Esophagus (tissue), 2 donors: ENCODE measurements around the gene TH. TPM values are rescaled to one million over a fixed set of nuclear protein-coding genes. Genes with fewer than 3 reads are reported as not detected.

Experiments
- H3K27ac ChIP-seq, 2 donors: one replicate each; pipeline ENCODE4 v1.5.1; 2013; ENCODE audit warnings: low read depth in 2 of 2, mild to moderate bottlenecking in 2 of 2, inconsistent platforms in 1 of 2, low read length in 1 of 2, moderate library complexity in 1 of 2
- H3K27me3 ChIP-seq, 2 donors: one replicate each; pipeline ENCODE4 v1.6.1; 2013; ENCODE audit warnings: low read length in 2 of 2, control low read depth in 1 of 2, mild to moderate bottlenecking in 1 of 2; ENCODE audit not compliant: insufficient read depth in 2 of 2, control insufficient read depth in 1 of 2
- H3K36me3 ChIP-seq, 2 donors: one replicate each; pipeline ENCODE4 v1.6.1; 2013; ENCODE audit warnings: low read length in 1 of 2; ENCODE audit not compliant: control insufficient read depth in 2 of 2, insufficient read depth in 2 of 2
- H3K4me1 ChIP-seq, 2 donors: one replicate each; pipeline ENCODE4 v1.6.1; 2013; ENCODE audit warnings: low read length in 1 of 2; ENCODE audit not compliant: control insufficient read depth in 2 of 2, insufficient read depth in 2 of 2
- H3K4me3 ChIP-seq, 2 donors: one replicate each; pipeline ENCODE4 v1.5.1; 2013; ENCODE audit warnings: low read length in 2 of 2, mild to moderate bottlenecking in 2 of 2, low read depth in 1 of 2, moderate library complexity in 1 of 2
- H3K9me3 ChIP-seq, 2 donors: one replicate each; pipeline ENCODE4 v1.6.1; 2013; ENCODE audit warnings: mild to moderate bottlenecking in 2 of 2, low read depth in 1 of 2, low read length in 1 of 2, moderate library complexity in 1 of 2; ENCODE audit not compliant: control insufficient read depth in 2 of 2, insufficient read depth in 1 of 2
- WGBS, 2 donors: extraction: QIAGEN DNeasy Blood & Tissue Kit; methylation state at CpG; one replicate each; pipeline ENCODE4 v1.1.7; 2013; 5-methylcytosine and 5-hydroxymethylcytosine counted together
- polyA plus RNA-seq, 2 donors: library from polyadenylated mRNA; stranded (reverse); fragments of 200-250 nt; gene quantifications; one replicate each; pipeline ENCODE4 v1.2.3, GENCODE V29; 2013
- donor health status: healthy with polysubstance abuse.
- donor health status: Bipolar disorder and iron deficiency.

The TH gene
- polyA plus RNA-seq, 2 donors: 0.24 to 1.7 TPM

DNA sequence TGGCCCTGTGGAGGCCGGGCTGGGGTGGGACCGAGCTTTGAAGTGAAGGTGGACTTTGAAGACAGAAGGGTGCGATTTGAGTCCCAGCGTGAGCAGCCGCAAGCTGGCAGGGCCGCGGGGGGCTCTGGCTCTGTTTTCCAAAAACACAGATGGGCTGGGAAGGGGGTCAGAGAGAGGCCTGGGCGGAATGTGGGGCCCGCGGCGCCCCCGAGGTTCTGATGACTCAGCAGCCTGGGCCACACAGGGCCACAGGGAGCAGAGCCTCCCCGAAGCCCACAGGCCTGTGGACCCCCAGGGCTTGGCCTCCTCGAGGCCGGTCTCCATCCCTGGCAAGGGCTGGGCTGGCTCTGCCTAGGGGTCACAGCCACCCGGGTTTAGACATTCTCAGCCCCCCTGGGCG, 16.7 kb downstream of the TH start:
- Histone ChIP-seq H3K27ac (no peak overlapping the region), H3K36me3 (no peaks in the 10 kb centered on the region), H3K9me3 (no peaks in the 10 kb centered on the region), H3K4me3 (no peak overlapping the region), H3K4me1 (peaks cover 0 to 2% of the 10 kb centered on the region in 2 donors), H3K27me3 (peaks cover 0 to under 1% of the 10 kb centered on the region in 2 donors)
- 76 to 85% methylated on average over 17 of the region's 17 CpGs for WGBS, 2 donors

DNA sequence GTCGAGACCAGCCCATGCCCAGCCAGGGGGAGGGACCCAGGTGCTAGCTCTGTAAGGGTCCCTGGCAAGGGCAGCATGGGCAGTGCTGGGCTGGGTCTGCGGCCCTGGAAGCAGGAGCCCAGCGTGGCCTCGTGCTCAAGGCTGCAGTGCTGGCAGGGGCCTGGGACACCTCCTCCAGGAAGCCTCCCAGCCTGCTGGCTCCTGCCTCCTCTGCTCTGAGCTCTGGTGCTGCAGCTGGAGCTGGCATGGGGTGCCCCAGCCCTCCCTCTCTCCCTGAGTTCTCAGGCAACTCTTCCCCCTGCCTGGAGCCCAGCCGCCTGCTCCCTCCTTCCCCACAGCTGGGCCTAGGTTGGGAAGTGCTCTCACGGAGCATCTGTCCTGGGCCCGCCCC, 17.4 kb downstream of the TH start:
- peaks cover 0 to 2% of the 10 kb centered on the region in 2 donors for H3K4me1 ChIP-seq
- no peaks in the 10 kb centered on the region for H3K9me3 ChIP-seq
- H3K36me3 ChIP-seq: no peaks in the 10 kb centered on the region
- H3K4me3 ChIP-seq: no peak overlapping the region
- H3K27me3 ChIP-seq: peaks cover 0 to 2% of the 10 kb centered on the region in 2 donors
- H3K27ac ChIP-seq: no peak overlapping the region
- 85 to 87% methylated on average over 5 to 7 of the region's 7 CpGs for WGBS, 2 donors

DNA sequence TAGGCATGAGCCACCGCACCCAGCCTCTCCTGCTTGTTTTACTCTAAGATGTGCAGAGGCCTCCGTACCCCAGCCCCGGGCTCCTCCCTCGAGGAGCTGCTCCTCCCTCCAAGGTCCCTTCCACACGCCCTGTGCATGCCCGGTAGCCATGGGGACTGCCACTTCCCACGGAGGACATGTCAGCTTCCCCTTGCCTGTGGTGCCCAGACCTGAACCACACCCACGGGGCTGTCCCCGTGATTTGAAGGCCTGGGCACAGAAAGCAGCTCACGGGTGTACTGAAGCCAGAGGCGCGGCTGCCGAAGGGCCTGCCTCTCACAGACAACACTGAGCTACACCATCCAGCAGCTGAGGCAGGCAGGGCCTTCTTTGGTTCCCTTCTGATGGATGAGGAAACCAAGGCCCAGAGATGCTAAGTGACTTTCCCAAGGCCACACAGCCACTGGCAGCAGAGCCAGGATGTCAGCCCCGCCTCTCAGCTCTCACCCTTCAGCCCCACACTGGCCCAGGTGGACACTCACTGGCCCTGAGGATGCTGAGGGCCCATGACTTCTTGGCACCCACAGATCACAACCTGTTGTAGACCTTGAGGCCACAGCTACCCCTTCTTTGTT, 17.9 kb downstream of the TH start:
- Histone ChIP-seq H3K27ac (no peak overlapping the region), H3K9me3 (no peaks in the 10 kb centered on the region), H3K4me1 (peaks cover 0 to 2% of the 10 kb centered on the region in 2 donors), H3K36me3 (no peaks in the 10 kb centered on the region), H3K4me3 (no peak overlapping the region), H3K27me3 (peaks cover 0 to 2% of the 10 kb centered on the region in 2 donors)
- WGBS, 2 donors: 50 to 60% methylated on average over 14 of the region's 14 CpGs

DNA sequence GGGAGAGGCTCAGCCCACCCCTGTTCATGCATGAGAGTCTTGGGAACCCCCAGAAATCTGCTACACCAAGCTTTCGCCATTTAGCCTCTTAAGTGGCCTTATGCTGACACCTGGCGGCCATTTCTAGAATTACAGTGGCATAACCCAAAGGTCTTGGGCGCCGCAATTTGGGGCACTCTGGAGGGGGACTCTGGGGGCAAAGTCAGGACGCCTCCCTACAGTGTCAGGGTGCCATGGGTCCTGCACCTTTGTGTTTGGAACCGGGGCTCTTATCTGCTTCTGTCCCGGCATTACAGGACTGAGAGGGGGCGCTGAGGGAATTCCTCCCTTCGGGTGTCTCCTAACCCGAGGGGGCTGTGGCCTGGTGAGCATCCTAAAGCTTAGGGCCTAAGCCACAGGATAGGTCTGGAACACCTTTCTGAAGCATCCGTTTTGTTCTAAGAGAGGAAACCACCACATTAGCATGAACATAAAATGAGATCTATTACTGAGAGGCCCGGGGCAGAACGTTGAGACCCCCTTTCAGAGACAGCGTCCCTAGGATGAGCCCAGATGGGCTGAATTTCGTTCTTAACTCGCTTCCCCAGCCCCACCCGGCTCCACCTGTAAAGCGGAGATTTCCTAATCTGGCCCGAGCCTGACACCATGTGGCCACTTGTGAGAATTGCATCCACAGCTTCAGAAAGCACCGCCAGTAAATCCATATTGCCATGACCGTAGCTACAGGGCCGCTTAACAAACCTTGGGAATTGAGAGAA, 19.9 kb downstream of the TH start:
- Histone ChIP-seq H3K9me3 (no peaks in the 10 kb centered on the region), H3K36me3 (no peaks in the 10 kb centered on the region), H3K4me3 (no peak overlapping the region), H3K4me1 (peaks cover 1% of the 10 kb centered on the region in 2 donors), H3K27ac (no peak overlapping the region), H3K27me3 (peaks cover 5 to 11% of the 10 kb centered on the region in 2 donors)
- 2 to 3% methylated on average over 22 of the region's 22 CpGs for WGBS, 2 donors

DNA sequence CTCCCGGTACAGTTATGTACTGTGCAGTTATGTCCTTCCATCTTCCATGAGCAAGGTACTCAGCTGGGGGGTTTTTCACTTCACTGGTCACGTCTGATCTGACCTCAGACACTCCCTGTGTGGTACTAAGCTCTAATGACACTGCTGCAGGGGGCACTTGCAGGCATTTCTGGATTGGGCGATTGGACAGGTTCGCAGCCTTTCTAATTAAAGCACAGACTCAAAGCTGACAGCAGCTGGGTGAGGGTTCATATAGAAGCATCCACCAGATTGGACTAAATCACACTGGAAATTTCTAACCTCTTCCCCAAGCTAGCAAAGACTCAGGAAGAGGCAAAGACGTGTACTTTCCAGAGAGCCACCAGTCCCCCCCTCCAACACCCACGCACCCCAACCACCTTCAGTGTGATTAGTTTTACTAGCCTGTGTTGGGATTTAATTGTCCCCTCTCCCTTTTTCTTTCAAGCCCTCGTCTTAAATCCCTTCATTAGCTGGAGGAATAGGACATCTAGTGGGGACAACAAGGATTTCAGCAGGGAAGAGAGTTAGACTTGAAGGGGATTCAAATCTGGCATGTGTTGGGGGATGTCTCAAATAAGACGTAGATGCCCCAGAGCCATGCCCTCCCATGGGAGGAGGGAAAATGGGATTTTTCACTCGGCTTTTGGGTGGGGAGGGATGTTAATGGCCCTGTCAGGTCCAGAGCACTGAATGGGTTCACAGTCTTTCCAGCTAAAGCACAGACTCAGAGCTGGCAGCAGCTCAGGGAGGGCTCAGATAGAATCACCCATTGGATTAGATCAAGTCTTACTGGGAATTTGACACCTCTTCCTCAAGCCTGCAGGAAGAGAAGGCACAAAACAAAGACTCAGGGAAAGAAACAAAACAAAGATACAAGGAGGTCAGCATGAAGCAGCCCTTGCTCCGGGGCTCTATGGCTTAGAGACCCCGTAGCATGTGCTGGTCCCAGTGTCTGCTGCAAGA, 21.5 kb downstream of the TH start:
- Histone ChIP-seq H3K36me3 (no peaks in the 10 kb centered on the region), H3K4me1 (peaks cover 0 to 1% of the 10 kb centered on the region in 2 donors), H3K27me3 (peaks cover 11 to 13% of the 10 kb centered on the region in 2 donors), H3K27ac (no peak overlapping the region), H3K9me3 (no peaks in the 10 kb centered on the region), H3K4me3 (no peak overlapping the region)
- 18 to 23% methylated on average over 11 of the region's 11 CpGs for WGBS, 2 donors

DNA sequence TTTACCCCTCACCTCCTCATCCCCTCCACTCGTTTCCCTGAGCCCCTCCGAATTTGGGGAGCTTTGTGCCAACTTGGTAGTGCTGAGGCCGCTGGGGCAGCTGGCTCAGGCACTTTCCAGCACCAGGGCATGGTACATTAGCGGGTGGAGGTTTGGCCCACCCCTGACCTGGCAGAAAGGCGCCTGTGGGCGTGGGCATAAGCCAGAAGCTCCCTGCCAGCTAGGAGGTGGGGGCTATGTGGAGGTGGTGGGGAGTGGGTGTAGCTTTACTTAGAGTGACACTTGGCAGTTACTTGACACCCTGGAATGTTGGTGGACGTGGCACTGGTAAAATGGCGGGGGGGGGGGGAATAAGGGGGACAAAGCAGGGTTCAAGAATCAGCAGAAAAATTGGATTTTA, 22.2 kb downstream of the TH start:
- H3K9me3 ChIP-seq: no peaks in the 10 kb centered on the region
- no peaks in the 10 kb centered on the region for H3K36me3 ChIP-seq
- H3K27ac ChIP-seq: no peak overlapping the region
- 35 to 36% methylated on average over 8 of the region's 8 CpGs for WGBS, 2 donors
- H3K27me3 ChIP-seq: peaks cover 11 to 17% of the 10 kb centered on the region in 2 donors
- H3K4me3 ChIP-seq: no peak overlapping the region
- peaks cover 0 to 1% of the 10 kb centered on the region in 2 donors for H3K4me1 ChIP-seq

DNA sequence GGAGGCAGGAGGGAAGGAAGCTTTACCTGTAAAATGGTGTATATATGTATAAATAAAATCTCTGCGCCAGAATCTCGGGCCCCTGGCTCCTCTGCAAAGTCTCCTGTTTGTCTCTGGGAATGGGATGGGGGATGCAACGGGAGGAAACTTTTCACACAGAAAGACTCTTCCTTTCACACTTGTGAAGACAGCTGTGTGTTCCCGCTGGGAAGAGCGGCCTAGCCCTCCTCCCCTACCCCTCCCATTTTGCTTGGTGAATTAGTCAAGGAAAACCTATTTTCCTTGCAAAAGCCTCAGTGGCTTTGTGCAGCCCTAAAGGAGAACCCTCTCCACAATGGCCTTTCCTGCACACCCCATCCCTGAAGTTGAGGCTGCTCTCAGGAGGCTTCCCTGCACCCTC, 23.0 kb downstream of the TH start:
- Histone ChIP-seq H3K4me3 (no peak overlapping the region), H3K36me3 (no peaks in the 10 kb centered on the region), H3K9me3 (no peaks in the 10 kb centered on the region), H3K27ac (no peak overlapping the region), H3K4me1 (peaks cover 0 to 1% of the 10 kb centered on the region in 2 donors), H3K27me3 (peaks cover 11 to 17% of the 10 kb centered on the region in 2 donors)
- WGBS, 2 donors: 44 to 45% methylated on average over 5 of the region's 5 CpGs

DNA sequence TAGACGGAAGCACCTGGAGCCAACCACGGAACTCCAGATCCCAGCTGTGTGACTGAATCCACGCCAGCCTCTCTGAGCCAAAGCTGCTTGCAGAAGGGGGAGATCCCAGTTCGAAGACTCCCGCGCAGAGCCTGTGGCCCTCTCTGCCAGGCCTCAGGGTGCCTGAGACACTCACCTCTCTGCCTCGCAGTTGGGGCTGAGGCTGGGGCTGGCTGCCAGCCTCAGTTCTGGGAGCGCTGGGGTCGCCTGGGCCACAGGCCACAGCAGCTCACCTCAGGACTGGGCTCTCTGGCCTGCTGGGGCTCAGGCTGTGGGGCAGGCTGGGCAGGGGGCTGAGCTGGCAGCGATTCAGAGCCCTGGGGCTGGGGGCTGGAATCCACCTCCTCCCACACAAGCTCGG, 24.2 kb downstream of the TH start:
- 32 to 44% methylated on average over 11 of the region's 11 CpGs for WGBS, 2 donors
- Histone ChIP-seq H3K27ac (no peak overlapping the region), H3K36me3 (no peaks in the 10 kb centered on the region), H3K27me3 (peaks cover 11 to 17% of the 10 kb centered on the region in 2 donors), H3K4me1 (peaks cover 0 to 1% of the 10 kb centered on the region in 2 donors), H3K9me3 (no peaks in the 10 kb centered on the region), H3K4me3 (no peak overlapping the region)

DNA sequence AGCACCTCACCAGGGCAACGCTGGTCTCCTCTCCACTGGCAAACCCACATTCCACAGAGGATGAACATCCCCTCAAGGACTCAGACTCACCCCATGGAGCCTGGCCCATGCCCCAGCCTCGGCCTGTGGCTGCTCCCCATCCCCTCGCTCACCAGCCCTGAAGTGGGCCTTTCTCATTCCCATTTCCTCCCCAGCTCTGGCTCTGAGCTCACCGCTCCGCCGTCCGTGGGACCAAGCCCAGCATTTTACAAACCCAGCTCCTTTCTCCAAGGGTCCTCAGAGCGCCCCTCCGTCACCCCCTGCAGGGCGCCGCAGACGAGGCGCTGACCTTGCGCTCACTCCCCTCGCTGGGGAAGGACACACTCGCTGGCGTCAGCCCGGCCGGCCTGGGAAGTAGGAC, 25.6 kb downstream of the TH start:
- 49 to 52% methylated on average over 19 of the region's 19 CpGs for WGBS, 2 donors
- Histone ChIP-seq H3K4me1 (peaks cover 0 to 1% of the 10 kb centered on the region in 2 donors), H3K36me3 (no peaks in the 10 kb centered on the region), H3K9me3 (no peaks in the 10 kb centered on the region), H3K27ac (no peak overlapping the region), H3K27me3 (peaks cover 13 to 17% of the 10 kb centered on the region in 2 donors), H3K4me3 (no peak overlapping the region)
